GM23338 (cell line): ENCODE measurements around the gene TRMT61A. TPM values are rescaled to one million over a fixed set of nuclear protein-coding genes. Genes with fewer than 3 reads are reported as not detected.

Experiments
- ATAC-seq: fragments of 200-7000 bp; cut with Tn5 transposase; 3 replicates; pipeline ENCODE4 v1.9.1; 2020
- DNase-seq: peaks from one replicate; pipeline ENCODE4 v3.0.0-alpha.2; 2015; ENCODE audit warnings: low spot score
- H2AFZ ChIP-seq: fragments of 200-600 bp; sonication (generic); 2 replicates; pipeline ENCODE4 v1.8.0; 2016; ENCODE audit warnings: antibody characterized with exemption, mild to moderate bottlenecking, moderate library complexity
- H3F3A ChIP-seq: fragments of 200-600 bp; sonication (generic); replicated peaks from 2 replicates; pipeline ENCODE4 v1.8.0; 2017; ENCODE audit warnings: antibody characterized with exemption, mixed run types, low read depth
- H3K27ac ChIP-seq: fragments of 200-600 bp; sonication (generic); 2 replicates; pipeline ENCODE4 v1.6.1; 2016; ENCODE audit warnings: low read depth
- H3K27me3 ChIP-seq: fragments of 200-600 bp; sonication (generic); 2 replicates; pipeline ENCODE4 v1.8.0; 2016; ENCODE audit warnings: mild to moderate bottlenecking, mixed run types, moderate library complexity; ENCODE audit not compliant: insufficient read depth
- H3K36me3 ChIP-seq: fragments of 200-600 bp; sonication (generic); 2 replicates; pipeline ENCODE4 v1.8.0; 2016; ENCODE audit warnings: mild to moderate bottlenecking; ENCODE audit not compliant: insufficient read depth
- H3K4me1 ChIP-seq: fragments of 200-600 bp; sonication (generic); 2 replicates; pipeline ENCODE4 v1.8.0; 2016; ENCODE audit warnings: mild to moderate bottlenecking, moderate library complexity; ENCODE audit not compliant: insufficient read depth
- H3K4me2 ChIP-seq: fragments of 200-600 bp; sonication (generic); 2 replicates; pipeline ENCODE4 v1.7.1; 2017; ENCODE audit warnings: mixed run types
- H3K4me3 ChIP-seq: fragments of 200-600 bp; sonication (generic); 2 replicates; pipeline ENCODE4 v1.6.1; 2016; ENCODE audit warnings: mixed run types
- H3K79me2 ChIP-seq: fragments of 200-600 bp; sonication (generic); replicated peaks from 2 replicates; pipeline ENCODE4 v1.8.0; 2017; ENCODE audit warnings: mild to moderate bottlenecking; ENCODE audit not compliant: insufficient read depth
- H3K9me2 ChIP-seq: fragments of 200-600 bp; sonication (generic); 2 replicates; pipeline ENCODE4 v1.8.0; 2017; ENCODE audit not compliant: insufficient read depth
- H4K20me1 ChIP-seq: fragments of 200-600 bp; sonication (generic); replicated peaks from 2 replicates; pipeline ENCODE4 v1.8.0; 2017; ENCODE audit warnings: mild to moderate bottlenecking; ENCODE audit not compliant: insufficient read depth
- H3K27ac Mint-ChIP-seq: 2 replicates; pipeline ENCODE4 v1.8.0; 2020; ENCODE audit warnings: inconsistent platforms, mild to moderate bottlenecking, moderate library complexity, mixed read lengths
- H3K27me3 Mint-ChIP-seq: 3 replicates; pipeline ENCODE4 v1.8.0; 2022; ENCODE audit warnings: low read depth, mild to moderate bottlenecking, moderate library complexity, mixed read lengths, inconsistent platforms; ENCODE audit not compliant: insufficient read depth, poor library complexity
- H3K36me3 Mint-ChIP-seq: 3 replicates; pipeline ENCODE4 v1.8.0; 2021; ENCODE audit warnings: low read depth, mild to moderate bottlenecking, inconsistent platforms, moderate library complexity, mixed read lengths
- H3K4me1 Mint-ChIP-seq: 3 replicates; pipeline ENCODE4 v1.8.0; 2020; ENCODE audit warnings: mild to moderate bottlenecking, inconsistent platforms, mixed read lengths
- H3K4me3 Mint-ChIP-seq: 3 replicates; pipeline ENCODE4 v1.8.0; 2021; ENCODE audit warnings: moderate library complexity, mild to moderate bottlenecking, inconsistent platforms, mixed read lengths
- H3K9me3 Mint-ChIP-seq: 3 replicates; pipeline ENCODE4 v1.8.0; 2020; ENCODE audit warnings: moderate library complexity, mild to moderate bottlenecking, inconsistent platforms, mixed read lengths
- CREB1 ChIP-seq: fragments of 250-450 bp; sonication (Bioruptor Pico); IDR thresholded peaks from 2 replicates; pipeline ENCODE4 v1.5.0; 2020; ENCODE audit warnings: low read depth, mild to moderate bottlenecking, moderate library complexity
- CTCF ChIP-seq, 2 experiments: fragments of 200-600 bp in 1 of 2; sonication (generic) in 1 of 2; conservative IDR thresholded peaks; 2 replicates each; pipeline versions ENCODE4 v1.5.1 to v1.6.1; 2016 to 2017; ENCODE audit warnings: antibody characterized with exemption in 2 of 2, low read depth in 2 of 2, mild to moderate bottlenecking in 2 of 2, moderate library complexity in 1 of 2
- EZH2 ChIP-seq: fragments of 200-600 bp; sonication (generic); IDR thresholded peaks from one replicate; pipeline ENCODE4 v1.8.0; 2017; ENCODE audit warnings: antibody characterized with exemption, mild to moderate bottlenecking, low read depth; ENCODE audit not compliant: unreplicated experiment
- EZH2phosphoT487 ChIP-seq: fragments of 200-600 bp; sonication (generic); IDR thresholded peaks from one replicate; pipeline ENCODE4 v1.8.1; 2018; ENCODE audit warnings: antibody characterized with exemption; ENCODE audit not compliant: unreplicated experiment
- JUNB ChIP-seq: IDR thresholded peaks from one replicate; pipeline ENCODE4 v1.6.1; 2016; ENCODE audit warnings: antibody characterized with exemption; ENCODE audit not compliant: unreplicated experiment
- POLR2AphosphoS5 ChIP-seq: IDR thresholded peaks from 2 replicates; pipeline ENCODE4 v1.6.1; 2016; ENCODE audit warnings: antibody characterized with exemption, low read depth
- REST ChIP-seq: IDR thresholded peaks from one replicate; pipeline ENCODE4 v1.6.1; 2018; ENCODE audit warnings: antibody characterized with exemption; ENCODE audit not compliant: unreplicated experiment
- STAT1 ChIP-seq: IDR thresholded peaks from one replicate; pipeline ENCODE4 v1.6.1; 2016; ENCODE audit warnings: antibody characterized with exemption; ENCODE audit not compliant: unreplicated experiment
- ZNF114 ChIP-seq: fragments of 250-450 bp; sonication (Bioruptor Pico); IDR thresholded peaks from 2 replicates; pipeline ENCODE4 v1.5.0; 2020; ENCODE audit warnings: mild to moderate bottlenecking, moderate library complexity
- ZNF331 ChIP-seq: fragments of 250-450 bp; sonication (Bioruptor Pico); IDR thresholded peaks from 2 replicates; pipeline ENCODE4 v1.5.0; 2020; ENCODE audit warnings: low read depth, mild to moderate bottlenecking, moderate library complexity
- polyA plus RNA-seq: library from polyadenylated mRNA; unstranded; fragments of >200 nt; fragmentation: Nextera tagmentation; extraction: Ambion mirVana; gene quantifications from 2 replicates; pipeline ENCODE4 v1.2.1, GENCODE V29; 2016
- total RNA-seq: library from RNA; depleted of rRNA; stranded (reverse); fragments of >200 nt; shearing (Covaris generic); gene quantifications from 2 replicates; pipeline ENCODE4 v1.2.3, GENCODE V29; 2014

TRMT61A gene
- total and polyA plus RNA-seq, 2 experiments from 2014 or later, result 13.4 to 28.2 TPM

- TF ChIP-seq CTCF (conservative IDR thresholded peaks at IDR 0.05; ENCODE audit: low read depth in 2 of 2) (no peak), ZNF331 (no peak), EZH2phosphoT487 (no peak), CREB1 (no peak), JUNB (no peak), STAT1 (no peak), REST (no peak), POLR2AphosphoS5 (no peak), EZH2 (no peak), ZNF114 (CRISPR knock-in tag) (no peak)
Observed at GRCh38 chr14:103551338-103551762, 22.4 kb downstream of the TRMT61A start (continued).

GRCh38 chr14:103552011-103552845 lies 23.2 kb downstream of the TRMT61A start:
- no peaks in the 10 kb centered on the region for H3K9me3 Mint-ChIP-seq
- no peaks in the 10 kb centered on the region for H3K4me1 ChIP-seq
- no peak overlapping the region for H3K27ac ChIP-seq
- peaks cover 6% of the 10 kb centered on the region; the same call in 1 of the 2 replicates for H3K79me2 ChIP-seq
- no peak overlapping the region for H3K4me2 ChIP-seq
- H3K9me2 ChIP-seq, result no peaks in the 10 kb centered on the region
- no peak overlapping the region for H2AFZ ChIP-seq
- peaks cover 6% of the 10 kb centered on the region for H3K27me3 Mint-ChIP-seq
- H4K20me1 ChIP-seq, result 0 out of 2 replicates have a peak, but pooled peaks cover 4% of the 10 kb centered on the region
- no peak for ATAC-seq
- DNase-seq, result no peak
- TF ChIP-seq ZNF114 (CRISPR knock-in tag) (no peak), JUNB (no peak), REST (no peak), EZH2phosphoT487 (no peak)
- no peaks in the 10 kb centered on the region for H3K27me3 ChIP-seq
- no peak overlapping the region; the same call in 2 of the 3 replicates for H3K4me3 Mint-ChIP-seq
- peak overlapping the region; percentile 80; the same call in 1 of the 2 replicates for H3K27ac Mint-ChIP-seq
- H3K36me3 Mint-ChIP-seq, result no peaks in the 10 kb centered on the region; the same call in 2 of the 3 replicates
- H3K36me3 ChIP-seq, result no peaks in the 10 kb centered on the region
- peaks cover 3% of the 10 kb centered on the region for H3F3A ChIP-seq
- H3K4me1 Mint-ChIP-seq, result peaks cover 5% of the 10 kb centered on the region; the same call in 1 of the 3 replicates
- no peak overlapping the region for H3K4me3 ChIP-seq
